K562 (cell line): ENCODE results near the gene YY1AP1.
"Not testable (repeated sequence)": the region's sequence is repeated elsewhere in the genome, so short reads cannot be mapped to it uniquely, and the experiment has no call there.

Experiments
- KLF13 ChIP-seq: fragments of 450-650 bp; IDR thresholded peaks from 2 replicates; pipeline ENCODE4 v1.6.1; 2016; ENCODE audit warnings: missing genetic modification characterization, low read depth, mild to moderate bottlenecking, missing compliant biosample characterization, moderate library complexity, borderline replicate concordance
- MTA3 ChIP-seq: fragments of 450-650 bp; formaldehyde crosslinking; IDR thresholded peaks from 2 replicates; pipeline ENCODE4 v1.6.1; 2017; ENCODE audit warnings: mild to moderate bottlenecking, borderline replicate concordance
- NRF1 ChIP-seq, 2 experiments: fragments of 450-650 bp; IDR thresholded peaks in 1 of 2; conservative IDR thresholded peaks in 1 of 2; 2 replicates each; pipeline ENCODE4 v1.6.1; 2014; ENCODE audit warnings: mild to moderate bottlenecking in 2 of 2
- POLR2AphosphoS5 ChIP-seq: IDR thresholded peaks from 2 replicates; pipeline ENCODE4 v1.6.1; 2011; ENCODE audit warnings: mild to moderate bottlenecking, low read depth, low read length, moderate library complexity; ENCODE audit not compliant: control insufficient read depth, insufficient read depth
- RBM39 ChIP-seq: fragments of 200-400 bp; formaldehyde crosslinking; optimal IDR thresholded peaks from 2 replicates; pipeline ENCODE3; 2018; ENCODE audit warnings: low read depth, low read length
- SAFB ChIP-seq: fragments of 200-400 bp; formaldehyde crosslinking; IDR thresholded peaks from 2 replicates; pipeline ENCODE4 v1.6.1; 2017; ENCODE audit warnings: low read depth, low read length, borderline replicate concordance
- ZNF561 ChIP-seq: fragments of 450-650 bp; formaldehyde crosslinking; conservative IDR thresholded peaks from 2 replicates; pipeline ENCODE4 v1.4.0; 2020; ENCODE audit warnings: mild to moderate bottlenecking, moderate library complexity
- ZZZ3 ChIP-seq: fragments of 450-650 bp; IDR thresholded peaks from 2 replicates; pipeline ENCODE4 v1.6.1; 2016; ENCODE audit warnings: antibody characterized with exemption, mild to moderate bottlenecking, moderate library complexity
- TF ChIP-seq, protein P1 (sequence below): fragments of 250-450 bp; sonication (Bioruptor Pico); IDR thresholded peaks from 2 replicates; pipeline ENCODE4 v1.4.0; 2020; ENCODE audit warnings: mild to moderate bottlenecking, moderate library complexity
- TF ChIP-seq, protein P2 (sequence below), 3 experiments: IDR thresholded peaks in 2 of 3; conservative IDR thresholded peaks in 1 of 3; 2 replicates each; pipeline ENCODE4 v1.5.1; 2011 to 2012; ENCODE audit warnings: low read length in 3 of 3, mild to moderate bottlenecking in 3 of 3, control low read depth in 2 of 3, improper control_type of control experiment in 1 of 3, inconsistent platforms in 1 of 3, low read depth in 1 of 3, mixed read lengths in 1 of 3, moderate library complexity in 1 of 3; ENCODE audit not compliant: insufficient read depth in 2 of 3
- TF ChIP-seq, protein P3 (sequence below), 2 experiments: fragments of 450-650 bp in 1 of 2; sonication (generic) in 1 of 2; formaldehyde crosslinking in 1 of 2; IDR thresholded peaks; 2 replicates each; pipeline versions ENCODE4 v1.7.1 to v1.9.0; 2016 to 2022; ENCODE audit warnings: inconsistent platforms in 1 of 2, mild to moderate bottlenecking in 1 of 2, missing genetic modification reagents in 1 of 2
- TF ChIP-seq, protein P4 (sequence below): sonication (generic); formaldehyde crosslinking; IDR thresholded peaks from 2 replicates; pipeline ENCODE4 v1.8.0; 2022; ENCODE audit warnings: mild to moderate bottlenecking, missing genetic modification reagents, borderline replicate concordance

DNA sequence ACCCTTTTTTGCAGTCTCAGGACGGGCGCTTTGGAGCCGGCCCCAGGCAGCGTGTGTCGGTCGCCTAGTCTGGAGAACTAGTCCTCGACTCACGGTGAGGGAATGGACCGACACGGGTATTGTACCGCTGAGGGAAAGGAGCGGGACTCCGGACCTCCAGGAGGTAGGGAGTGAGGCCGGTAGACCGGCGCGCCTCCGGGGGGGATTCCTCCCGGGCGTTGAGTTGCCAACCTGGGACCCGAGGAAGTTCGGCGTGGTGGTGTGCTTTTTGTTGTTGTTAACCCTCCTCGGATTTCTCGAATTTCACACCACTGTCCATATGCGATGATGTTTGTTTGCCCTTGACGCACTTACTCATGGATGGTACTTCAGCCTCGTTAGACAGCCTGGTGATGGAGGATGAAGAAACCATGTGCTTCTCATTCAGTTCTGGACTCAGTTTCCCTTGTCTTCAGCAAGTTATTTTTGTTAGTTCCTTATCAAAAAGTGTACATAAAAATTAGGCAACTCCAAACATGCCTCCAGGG lies 570 bp upstream of the YY1AP1 start, which contains the start of gene DAP3:
- TF ChIP-seq, protein P1, sequence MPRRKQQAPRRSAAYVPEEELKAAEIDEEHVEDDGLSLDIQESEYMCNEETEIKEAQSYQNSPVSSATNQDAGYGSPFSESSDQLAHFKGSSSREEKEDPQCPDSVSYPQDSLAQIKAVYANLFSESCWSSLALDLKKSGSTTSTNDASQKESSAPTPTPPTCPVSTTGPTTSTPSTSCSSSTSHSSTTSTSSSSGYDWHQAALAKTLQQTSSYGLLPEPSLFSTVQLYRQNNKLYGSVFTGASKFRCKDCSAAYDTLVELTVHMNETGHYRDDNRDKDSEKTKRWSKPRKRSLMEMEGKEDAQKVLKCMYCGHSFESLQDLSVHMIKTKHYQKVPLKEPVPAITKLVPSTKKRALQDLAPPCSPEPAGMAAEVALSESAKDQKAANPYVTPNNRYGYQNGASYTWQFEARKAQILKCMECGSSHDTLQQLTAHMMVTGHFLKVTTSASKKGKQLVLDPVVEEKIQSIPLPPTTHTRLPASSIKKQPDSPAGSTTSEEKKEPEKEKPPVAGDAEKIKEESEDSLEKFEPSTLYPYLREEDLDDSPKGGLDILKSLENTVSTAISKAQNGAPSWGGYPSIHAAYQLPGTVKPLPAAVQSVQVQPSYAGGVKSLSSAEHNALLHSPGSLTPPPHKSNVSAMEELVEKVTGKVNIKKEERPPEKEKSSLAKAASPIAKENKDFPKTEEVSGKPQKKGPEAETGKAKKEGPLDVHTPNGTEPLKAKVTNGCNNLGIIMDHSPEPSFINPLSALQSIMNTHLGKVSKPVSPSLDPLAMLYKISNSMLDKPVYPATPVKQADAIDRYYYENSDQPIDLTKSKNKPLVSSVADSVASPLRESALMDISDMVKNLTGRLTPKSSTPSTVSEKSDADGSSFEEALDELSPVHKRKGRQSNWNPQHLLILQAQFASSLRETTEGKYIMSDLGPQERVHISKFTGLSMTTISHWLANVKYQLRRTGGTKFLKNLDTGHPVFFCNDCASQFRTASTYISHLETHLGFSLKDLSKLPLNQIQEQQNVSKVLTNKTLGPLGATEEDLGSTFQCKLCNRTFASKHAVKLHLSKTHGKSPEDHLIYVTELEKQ: not testable (repeated sequence)
- TF ChIP-seq, protein P2, sequence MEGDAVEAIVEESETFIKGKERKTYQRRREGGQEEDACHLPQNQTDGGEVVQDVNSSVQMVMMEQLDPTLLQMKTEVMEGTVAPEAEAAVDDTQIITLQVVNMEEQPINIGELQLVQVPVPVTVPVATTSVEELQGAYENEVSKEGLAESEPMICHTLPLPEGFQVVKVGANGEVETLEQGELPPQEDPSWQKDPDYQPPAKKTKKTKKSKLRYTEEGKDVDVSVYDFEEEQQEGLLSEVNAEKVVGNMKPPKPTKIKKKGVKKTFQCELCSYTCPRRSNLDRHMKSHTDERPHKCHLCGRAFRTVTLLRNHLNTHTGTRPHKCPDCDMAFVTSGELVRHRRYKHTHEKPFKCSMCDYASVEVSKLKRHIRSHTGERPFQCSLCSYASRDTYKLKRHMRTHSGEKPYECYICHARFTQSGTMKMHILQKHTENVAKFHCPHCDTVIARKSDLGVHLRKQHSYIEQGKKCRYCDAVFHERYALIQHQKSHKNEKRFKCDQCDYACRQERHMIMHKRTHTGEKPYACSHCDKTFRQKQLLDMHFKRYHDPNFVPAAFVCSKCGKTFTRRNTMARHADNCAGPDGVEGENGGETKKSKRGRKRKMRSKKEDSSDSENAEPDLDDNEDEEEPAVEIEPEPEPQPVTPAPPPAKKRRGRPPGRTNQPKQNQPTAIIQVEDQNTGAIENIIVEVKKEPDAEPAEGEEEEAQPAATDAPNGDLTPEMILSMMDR (IDR thresholded peaks at IDR 0.05 in 2 of 3, conservative IDR thresholded peaks at IDR 0.05 in 1 of 3; ENCODE audit: insufficient read depth in 2 of 3, low read depth in 1 of 3, low read length in 3 of 3): not testable (repeated sequence)
- peak; percentile 57; the same call in 1 of the 2 replicates for TF ChIP-seq POLR2AphosphoS5
- not testable (repeated sequence) for TF ChIP-seq NRF1 (conservative IDR thresholded peaks at IDR 0.05 in 1 of 2, IDR thresholded peaks at IDR 0.05 in 1 of 2); ZZZ3; KLF13 (tag); ZNF561 (CRISPR knock-in tag); RBM39; SAFB
- 0 out of 2 replicates have a peak, but pooled peaks have one; percentile 7 for TF ChIP-seq MTA3
- TF ChIP-seq, protein P3, sequence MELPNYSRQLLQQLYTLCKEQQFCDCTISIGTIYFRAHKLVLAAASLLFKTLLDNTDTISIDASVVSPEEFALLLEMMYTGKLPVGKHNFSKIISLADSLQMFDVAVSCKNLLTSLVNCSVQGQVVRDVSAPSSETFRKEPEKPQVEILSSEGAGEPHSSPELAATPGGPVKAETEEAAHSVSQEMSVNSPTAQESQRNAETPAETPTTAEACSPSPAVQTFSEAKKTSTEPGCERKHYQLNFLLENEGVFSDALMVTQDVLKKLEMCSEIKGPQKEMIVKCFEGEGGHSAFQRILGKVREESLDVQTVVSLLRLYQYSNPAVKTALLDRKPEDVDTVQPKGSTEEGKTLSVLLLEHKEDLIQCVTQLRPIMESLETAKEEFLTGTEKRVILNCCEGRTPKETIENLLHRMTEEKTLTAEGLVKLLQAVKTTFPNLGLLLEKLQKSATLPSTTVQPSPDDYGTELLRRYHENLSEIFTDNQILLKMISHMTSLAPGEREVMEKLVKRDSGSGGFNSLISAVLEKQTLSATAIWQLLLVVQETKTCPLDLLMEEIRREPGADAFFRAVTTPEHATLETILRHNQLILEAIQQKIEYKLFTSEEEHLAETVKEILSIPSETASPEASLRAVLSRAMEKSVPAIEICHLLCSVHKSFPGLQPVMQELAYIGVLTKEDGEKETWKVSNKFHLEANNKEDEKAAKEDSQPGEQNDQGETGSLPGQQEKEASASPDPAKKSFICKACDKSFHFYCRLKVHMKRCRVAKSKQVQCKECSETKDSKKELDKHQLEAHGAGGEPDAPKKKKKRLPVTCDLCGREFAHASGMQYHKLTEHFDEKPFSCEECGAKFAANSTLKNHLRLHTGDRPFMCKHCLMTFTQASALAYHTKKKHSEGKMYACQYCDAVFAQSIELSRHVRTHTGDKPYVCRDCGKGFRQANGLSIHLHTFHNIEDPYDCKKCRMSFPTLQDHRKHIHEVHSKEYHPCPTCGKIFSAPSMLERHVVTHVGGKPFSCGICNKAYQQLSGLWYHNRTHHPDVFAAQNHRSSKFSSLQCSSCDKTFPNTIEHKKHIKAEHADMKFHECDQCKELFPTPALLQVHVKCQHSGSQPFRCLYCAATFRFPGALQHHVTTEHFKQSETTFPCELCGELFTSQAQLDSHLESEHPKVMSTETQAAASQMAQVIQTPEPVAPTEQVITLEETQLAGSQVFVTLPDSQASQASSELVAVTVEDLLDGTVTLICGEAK (IDR thresholded peaks at IDR 0.05): not testable (repeated sequence)
- TF ChIP-seq, protein P3 (CRISPR knock-in tag; IDR thresholded peaks at IDR 0.05): not testable (repeated sequence)
- TF ChIP-seq, protein P4, sequence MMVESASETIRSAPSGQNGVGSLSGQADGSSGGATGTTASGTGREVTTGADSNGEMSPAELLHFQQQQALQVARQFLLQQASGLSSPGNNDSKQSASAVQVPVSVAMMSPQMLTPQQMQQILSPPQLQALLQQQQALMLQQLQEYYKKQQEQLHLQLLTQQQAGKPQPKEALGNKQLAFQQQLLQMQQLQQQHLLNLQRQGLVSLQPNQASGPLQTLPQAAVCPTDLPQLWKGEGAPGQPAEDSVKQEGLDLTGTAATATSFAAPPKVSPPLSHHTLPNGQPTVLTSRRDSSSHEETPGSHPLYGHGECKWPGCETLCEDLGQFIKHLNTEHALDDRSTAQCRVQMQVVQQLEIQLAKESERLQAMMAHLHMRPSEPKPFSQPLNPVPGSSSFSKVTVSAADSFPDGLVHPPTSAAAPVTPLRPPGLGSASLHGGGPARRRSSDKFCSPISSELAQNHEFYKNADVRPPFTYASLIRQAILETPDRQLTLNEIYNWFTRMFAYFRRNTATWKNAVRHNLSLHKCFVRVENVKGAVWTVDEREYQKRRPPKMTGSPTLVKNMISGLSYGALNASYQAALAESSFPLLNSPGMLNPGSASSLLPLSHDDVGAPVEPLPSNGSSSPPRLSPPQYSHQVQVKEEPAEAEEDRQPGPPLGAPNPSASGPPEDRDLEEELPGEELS (CRISPR knock-in tag): not testable (repeated sequence)
